WERI-Rb-1 (cell line): ENCODE data around the gene SEC14L3.

Experiments used
- DNase-seq: peaks from one replicate; pipeline ENCODE4 v3.0.0-alpha.2; 2020
- H3K27ac ChIP-seq: fragments of 250-450 bp; sonication (Bioruptor Pico); 2 replicates; pipeline ENCODE4 v1.5.1; 2020; ENCODE audit warnings: mild to moderate bottlenecking, moderate library complexity
- H3K27me3 ChIP-seq: fragments of 250-450 bp; sonication (Bioruptor Pico); 2 replicates; pipeline ENCODE4 v1.5.1; 2021; ENCODE audit warnings: mild to moderate bottlenecking, low read depth, moderate library complexity; ENCODE audit not compliant: insufficient read depth, severe bottlenecking
- H3K36me3 ChIP-seq: fragments of 250-450 bp; sonication (Bioruptor Pico); 2 replicates; pipeline ENCODE4 v1.5.1; 2020; ENCODE audit warnings: mild to moderate bottlenecking, moderate library complexity
- H3K4me3 ChIP-seq: 2 replicates; pipeline ENCODE4 v1.5.1; 2011; ENCODE audit warnings: low read depth, mild to moderate bottlenecking, control low read depth, low read length
- H3K9me3 ChIP-seq: fragments of 250-450 bp; sonication (Bioruptor Pico); 2 replicates; pipeline ENCODE4 v1.5.1; 2021; ENCODE audit warnings: mild to moderate bottlenecking, moderate library complexity; ENCODE audit not compliant: severe bottlenecking
- TF ChIP-seq, protein P1 (sequence below): IDR thresholded peaks from 2 replicates; pipeline ENCODE4 v1.5.1; 2011; ENCODE audit warnings: low read depth, mild to moderate bottlenecking, control low read depth, inconsistent platforms, low read length

SEC14L3 gene

GRCh38 chr22:30433227-30433626 is 38.6 kb downstream of the SEC14L3 start:
- Histone ChIP-seq H3K36me3 (peaks cover 4% of the 10 kb centered on the region), H3K9me3 (peaks cover 10% of the 10 kb centered on the region), H3K27me3 (no peaks in the 10 kb centered on the region), H3K27ac (no peak overlapping the region), H3K4me3 (no peak overlapping the region)
- no peak for DNase-seq
- TF ChIP-seq, protein P1, sequence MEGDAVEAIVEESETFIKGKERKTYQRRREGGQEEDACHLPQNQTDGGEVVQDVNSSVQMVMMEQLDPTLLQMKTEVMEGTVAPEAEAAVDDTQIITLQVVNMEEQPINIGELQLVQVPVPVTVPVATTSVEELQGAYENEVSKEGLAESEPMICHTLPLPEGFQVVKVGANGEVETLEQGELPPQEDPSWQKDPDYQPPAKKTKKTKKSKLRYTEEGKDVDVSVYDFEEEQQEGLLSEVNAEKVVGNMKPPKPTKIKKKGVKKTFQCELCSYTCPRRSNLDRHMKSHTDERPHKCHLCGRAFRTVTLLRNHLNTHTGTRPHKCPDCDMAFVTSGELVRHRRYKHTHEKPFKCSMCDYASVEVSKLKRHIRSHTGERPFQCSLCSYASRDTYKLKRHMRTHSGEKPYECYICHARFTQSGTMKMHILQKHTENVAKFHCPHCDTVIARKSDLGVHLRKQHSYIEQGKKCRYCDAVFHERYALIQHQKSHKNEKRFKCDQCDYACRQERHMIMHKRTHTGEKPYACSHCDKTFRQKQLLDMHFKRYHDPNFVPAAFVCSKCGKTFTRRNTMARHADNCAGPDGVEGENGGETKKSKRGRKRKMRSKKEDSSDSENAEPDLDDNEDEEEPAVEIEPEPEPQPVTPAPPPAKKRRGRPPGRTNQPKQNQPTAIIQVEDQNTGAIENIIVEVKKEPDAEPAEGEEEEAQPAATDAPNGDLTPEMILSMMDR = no peak

GRCh38 chr22:30432520-30432919 is 39.3 kb downstream of the SEC14L3 start:
- TF ChIP-seq, protein P1 = no peak
- Histone ChIP-seq H3K9me3 (peaks cover 10% of the 10 kb centered on the region), H3K36me3 (peaks cover 4% of the 10 kb centered on the region), H3K27ac (no peak overlapping the region), H3K4me3 (no peak overlapping the region), H3K27me3 (no peaks in the 10 kb centered on the region)
- no peak for DNase-seq

DNA sequence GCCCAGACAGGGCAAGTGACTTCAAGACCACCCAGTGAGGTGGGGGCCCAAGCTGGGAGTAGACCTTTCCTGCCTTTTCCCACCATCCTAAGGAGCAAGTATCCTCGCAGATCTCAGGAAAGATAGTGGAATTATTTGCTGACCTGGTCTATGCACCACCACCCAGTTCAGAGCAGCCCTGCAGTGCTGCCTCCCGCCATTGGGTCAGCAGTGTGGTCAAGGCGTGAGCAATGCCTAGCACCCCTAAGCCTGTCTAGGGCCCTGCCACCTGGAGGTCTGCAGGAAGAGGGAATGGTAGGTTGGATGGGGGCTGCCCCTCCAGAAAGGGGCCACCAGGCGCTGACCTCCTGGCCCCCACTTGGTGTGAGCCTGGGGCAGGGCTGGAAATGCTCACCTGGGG is 39.7 kb downstream of the SEC14L3 start:
- TF ChIP-seq, protein P1 = no peak
- peaks cover 8% of the 10 kb centered on the region for H3K36me3 ChIP-seq
- H3K27ac ChIP-seq = no peak overlapping the region
- peaks cover 10% of the 10 kb centered on the region for H3K9me3 ChIP-seq
- no peak overlapping the region for H3K4me3 ChIP-seq
- no peak for DNase-seq
- no peaks in the 10 kb centered on the region for H3K27me3 ChIP-seq

DNA sequence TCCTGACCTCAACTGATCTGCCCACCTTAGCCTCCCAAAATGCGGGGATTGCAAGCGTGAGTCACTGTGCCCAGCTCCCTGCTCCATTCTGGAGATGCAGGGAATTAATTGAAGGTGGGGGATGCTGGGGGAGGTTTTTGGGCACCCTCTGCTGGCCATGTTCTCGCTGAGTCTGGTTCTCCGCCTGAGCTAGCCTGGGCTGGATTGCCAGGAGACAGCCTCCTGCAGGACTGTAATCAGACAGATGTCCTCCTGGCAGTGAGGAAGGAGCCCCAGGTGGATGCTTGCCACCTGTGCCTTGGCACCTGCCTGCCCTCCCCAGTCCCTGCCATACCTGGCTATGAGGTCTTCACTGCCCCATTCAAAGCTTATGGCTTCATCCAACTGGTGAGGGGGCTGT is 40.9 kb downstream of the SEC14L3 start:
- Histone ChIP-seq H3K4me3 (no peak overlapping the region), H3K36me3 (peaks cover 13% of the 10 kb centered on the region), H3K27ac (no peak overlapping the region), H3K27me3 (no peaks in the 10 kb centered on the region), H3K9me3 (peaks cover 7% of the 10 kb centered on the region)
- TF ChIP-seq, protein P1 = peak; percentile 8; the same call in 1 of the 2 replicates
- DNase-seq = peak; percentile 29

DNA sequence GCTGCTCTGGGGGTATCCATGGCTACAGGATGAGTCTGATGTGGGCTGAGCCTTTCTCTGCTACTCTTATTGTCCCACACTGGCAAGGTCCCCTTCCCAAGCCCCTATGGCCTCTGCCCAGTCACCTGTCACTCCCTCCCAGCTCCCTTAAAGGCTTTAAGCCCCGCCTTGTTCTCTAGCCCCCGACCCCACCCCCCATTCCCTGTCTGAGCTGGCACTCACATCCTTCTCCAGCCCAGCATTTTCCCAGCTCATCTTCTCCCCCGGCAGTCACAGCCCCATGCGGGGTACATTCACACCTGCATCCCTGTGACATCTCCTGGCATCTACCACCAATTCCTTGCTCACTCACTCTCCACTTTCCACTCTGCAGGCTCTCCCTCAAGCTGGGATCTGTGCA is 41.9 kb downstream of the SEC14L3 start:
- no peaks in the 10 kb centered on the region for H3K27me3 ChIP-seq
- DNase-seq = no peak
- TF ChIP-seq, protein P1 = no peak
- H3K4me3 ChIP-seq = no peak overlapping the region
- no peak overlapping the region for H3K27ac ChIP-seq
- peaks cover 13% of the 10 kb centered on the region for H3K36me3 ChIP-seq
- H3K9me3 ChIP-seq = no peaks in the 10 kb centered on the region

DNA sequence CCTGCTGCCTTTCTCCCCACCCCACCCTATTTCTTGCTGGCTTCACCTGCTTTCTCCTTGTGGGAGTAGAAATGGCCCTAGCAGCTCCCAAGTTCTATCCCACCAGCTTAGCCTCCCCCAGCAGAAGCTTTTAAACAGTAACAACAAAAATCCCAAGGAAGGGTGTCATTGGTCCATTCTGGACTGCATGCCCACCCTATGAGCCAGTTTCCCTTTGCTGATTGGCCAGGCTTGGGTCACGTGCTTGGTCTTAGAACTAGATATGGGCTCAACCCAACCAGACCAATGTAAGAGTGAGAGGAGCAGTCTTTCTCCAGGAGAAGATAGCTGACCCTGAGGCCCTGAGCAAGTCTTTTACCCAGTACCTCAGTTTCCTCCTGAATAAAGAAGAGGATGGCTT is 43.9 kb downstream of the SEC14L3 start:
- DNase-seq = no peak
- H3K4me3 ChIP-seq = no peak overlapping the region
- H3K27me3 ChIP-seq = no peaks in the 10 kb centered on the region
- H3K27ac ChIP-seq = no peak overlapping the region
- H3K36me3 ChIP-seq = peaks cover 13% of the 10 kb centered on the region
- H3K9me3 ChIP-seq = no peaks in the 10 kb centered on the region
- TF ChIP-seq, protein P1 = no peak
